ENCODE results near the gene UNC5A.

- TF ChIP-seq CTCF (IDR thresholded peaks at IDR 0.05; ENCODE audit: insufficient read depth, low read length) (no peak), POLR2AphosphoS5 (IDR thresholded peaks at IDR 0.05; ENCODE audit: low read depth) (no peak), REST (IDR thresholded peaks at IDR 0.05; ENCODE audit: insufficient replicate concordance, low read depth) (no peak), GABPA (IDR thresholded peaks at IDR 0.05; ENCODE audit: low read depth) (no peak), SPI1 (IDR thresholded peaks at IDR 0.05; ENCODE audit: borderline replicate concordance, low read depth) (no peak)
These were observed 46.4 kb downstream of the UNC5A start for GRCh38 chr5:176856746-176857145.
